IMR-90 (cell line): ENCODE data around the gene LRP11. TPM values are rescaled to one million over a fixed set of nuclear protein-coding genes. Genes with fewer than 3 reads are reported as not detected.

Experiments used
- ATAC-seq: fragments of 200-7000 bp; cut with Tn5 transposase; 2 replicates; pipeline ENCODE4 v1.9.1; 2020; ENCODE audit warnings: low read depth, mild to moderate bottlenecking, moderate library complexity
- BruUV-seq: library from RNA; stranded (reverse); fragments of 400-500 nt; replicated peaks from 2 replicates; lab custom pipeline; 2021; lab: Mats Ljungman, UMichigan
- CTCF ChIA-PET: fragments of 300-600 bp; formaldehyde crosslinking; extraction: SDS; loops from one replicate; lab custom pipeline; 2021; ENCODE audit warnings: antibody characterized with exemption; lab: Yijun Ruan, JAX
- POLR2A ChIA-PET: fragments of 300-600 bp; sonication (Branson Sonifier 250); formaldehyde crosslinking; loops from one replicate; lab custom pipeline; 2022; ENCODE audit warnings: antibody characterized with exemption; ENCODE audit not compliant: unreplicated experiment; lab: Charles Lee
- DNase-seq: peaks from one replicate; pipeline ENCODE4 v3.0.0; 2013
- H2AFZ ChIP-seq: replicated peaks from 2 replicates; pipeline ENCODE3; 2013; ENCODE audit warnings: low read length, mild to moderate bottlenecking; ENCODE audit not compliant: poor library complexity
- H2AK5ac ChIP-seq: 2 replicates; pipeline ENCODE4 v1.6.1; 2013; ENCODE audit warnings: low read depth, low read length, inconsistent platforms
- H2AK9ac ChIP-seq: replicated peaks from 2 replicates; pipeline ENCODE3; 2013; ENCODE audit warnings: mild to moderate bottlenecking, low read depth, low read length, moderate library complexity; ENCODE audit not compliant: poor library complexity
- H2BK120ac ChIP-seq: 2 replicates; pipeline ENCODE4 v1.6.1; 2013; ENCODE audit warnings: low read depth, low read length, inconsistent platforms
- H2BK15ac ChIP-seq: 3 replicates; pipeline ENCODE4 v1.6.1; 2013; ENCODE audit warnings: low read depth, low read length, inconsistent platforms
- H2BK20ac ChIP-seq: 2 replicates; pipeline ENCODE4 v1.6.1; 2013; ENCODE audit warnings: low read depth, mild to moderate bottlenecking, inconsistent platforms, low read length, moderate library complexity
- H2BK5ac ChIP-seq: 2 replicates; pipeline ENCODE4 v1.6.1; 2013; ENCODE audit warnings: mild to moderate bottlenecking, low read depth, low read length, inconsistent platforms; ENCODE audit not compliant: poor library complexity, severe bottlenecking
- H3K14ac ChIP-seq: replicated peaks from 2 replicates; pipeline ENCODE4 v1.6.1; 2013; ENCODE audit warnings: low read depth, low read length, inconsistent platforms
- H3K18ac ChIP-seq: 2 replicates; pipeline ENCODE4 v1.6.1; 2013; ENCODE audit warnings: low read depth, low read length, control low read depth
- H3K23ac ChIP-seq: 2 replicates; pipeline ENCODE4 v1.6.1; 2013; ENCODE audit warnings: low read depth, low read length, inconsistent platforms
- H3K27ac ChIP-seq: 2 replicates; pipeline ENCODE4 v1.5.1; 2013; ENCODE audit warnings: mild to moderate bottlenecking, control low read depth, low read length; ENCODE audit not compliant: insufficient read depth
- H3K27me3 ChIP-seq: 2 replicates; pipeline ENCODE4 v1.6.1; 2013; ENCODE audit warnings: low read length; ENCODE audit not compliant: control insufficient read depth, insufficient read depth
- H3K36me3 ChIP-seq: 2 replicates; pipeline ENCODE4 v1.6.1; 2013; ENCODE audit warnings: low read length, mixed read lengths; ENCODE audit not compliant: control insufficient read depth, insufficient read depth
- H3K4ac ChIP-seq: 2 replicates; pipeline ENCODE4 v1.6.1; 2013; ENCODE audit warnings: low read depth, low read length, inconsistent platforms
- H3K4me1 ChIP-seq: 2 replicates; pipeline ENCODE4 v1.6.1; 2013; ENCODE audit warnings: low read length, mixed read lengths; ENCODE audit not compliant: control insufficient read depth, insufficient read depth
- H3K4me2 ChIP-seq: 2 replicates; pipeline ENCODE4 v1.6.1; 2013; ENCODE audit warnings: low read depth, mild to moderate bottlenecking, control low read depth, low read length, moderate library complexity
- H3K4me3 ChIP-seq: 2 replicates; pipeline ENCODE4 v1.5.1; 2013; ENCODE audit warnings: low read depth, mild to moderate bottlenecking, control low read depth, low read length, moderate library complexity; ENCODE audit not compliant: insufficient read depth
- H3K56ac ChIP-seq: 2 replicates; pipeline ENCODE4 v1.6.1; 2013; ENCODE audit warnings: low read length, inconsistent platforms; ENCODE audit not compliant: insufficient read depth; ENCODE audit errors: extremely low read depth
- H3K79me1 ChIP-seq, 2 experiments: 2 replicates each; pipeline ENCODE4 v1.6.1; 2013; ENCODE audit warnings: low read length in 2 of 2, inconsistent platforms in 1 of 2, low read depth in 1 of 2
- H3K9ac ChIP-seq: 2 replicates; pipeline ENCODE4 v1.6.1; 2013; ENCODE audit warnings: low read depth, low read length, control low read depth
- H3K9me1 ChIP-seq: 2 replicates; pipeline ENCODE4 v1.6.1; 2013; ENCODE audit warnings: low read length, inconsistent platforms; ENCODE audit not compliant: insufficient read depth
- H3K9me3 ChIP-seq: 2 replicates; pipeline ENCODE4 v1.6.1; 2013; ENCODE audit warnings: low read length; ENCODE audit not compliant: control insufficient read depth, insufficient read depth
- H4K20me1 ChIP-seq: 2 replicates; pipeline ENCODE4 v1.6.1; 2013; ENCODE audit warnings: low read length, inconsistent platforms; ENCODE audit not compliant: insufficient read depth
- H4K5ac ChIP-seq: 2 replicates; pipeline ENCODE4 v1.6.1; 2013; ENCODE audit warnings: mild to moderate bottlenecking, low read depth, low read length, control low read depth
- H4K8ac ChIP-seq, 2 experiments: 2 replicates each; pipeline ENCODE4 v1.6.1; 2013; ENCODE audit warnings: low read depth in 2 of 2, low read length in 2 of 2, control low read depth in 1 of 2, inconsistent platforms in 1 of 2
- H4K91ac ChIP-seq: 2 replicates; pipeline ENCODE4 v1.6.1; 2013; ENCODE audit warnings: low read depth, low read length, inconsistent platforms; ENCODE audit not compliant: insufficient read depth
- MXI1 ChIP-seq: IDR thresholded peaks from 2 replicates; pipeline ENCODE4 v1.6.1; 2012; ENCODE audit warnings: low read depth, mild to moderate bottlenecking, low read length, moderate library complexity, borderline replicate concordance
- USF2 ChIP-seq: fragments of 150-350 bp; IDR thresholded peaks from 2 replicates; pipeline ENCODE4 v1.6.1; 2017; ENCODE audit warnings: mild to moderate bottlenecking, antibody characterized with exemption, low read length, low read depth
- WGBS, 2 experiments: methylation state at CpG; one replicate each; pipeline versions ENCODE4 v1.1.5 to v1.1.7; 2013; ENCODE audit warnings: missing lambda C conversion rate in 2 of 2; ENCODE audit not compliant: insufficient read length in 1 of 2; ENCODE audit errors: extremely low coverage in 2 of 2; 5-methylcytosine and 5-hydroxymethylcytosine counted together
- dilution Hi-C: fragments of 300-500 bp; cut with HindIII; formaldehyde crosslinking; loops from one replicate; pipeline ENCODE4 v1.14.3; 2018; ENCODE audit warnings: low sequenced_read_pairs; ENCODE audit not compliant: unreplicated experiment
- in situ Hi-C: fragments of 300-500 bp; cut with MboI; formaldehyde crosslinking; loops from 3 replicates; pipeline ENCODE4 v1.14.3; 2019; ENCODE audit warnings: low sequenced_read_pairs, inconsistent platforms, mixed read lengths
- intact Hi-C: fragments of 100-400 bp; cut with micrococcal nuclease; formaldehyde crosslinking; loops from 2 replicates; pipeline ENCODE4 v1.10.0; 2022
- polyA plus RNA-seq, 3 experiments: library from polyadenylated mRNA; depleted of rRNA; stranded (reverse); fragments of >200 nt; gene quantifications; 2 replicates each; pipeline ENCODE4 v1.2.3, GENCODE V29; 2012; ENCODE audit warnings: low replicate concordance in 1 of 3
- total RNA-seq: library from RNA; depleted of rRNA; stranded (reverse); fragments of >200 nt; gene quantifications from 2 replicates; pipeline ENCODE4 v1.2.3, GENCODE V29; 2012

LRP11 gene
- total and polyA plus RNA-seq, 2 of the 4 experiments (the other 2 are of a cell fraction), result 48.8 to 63.8 TPM

DNA sequence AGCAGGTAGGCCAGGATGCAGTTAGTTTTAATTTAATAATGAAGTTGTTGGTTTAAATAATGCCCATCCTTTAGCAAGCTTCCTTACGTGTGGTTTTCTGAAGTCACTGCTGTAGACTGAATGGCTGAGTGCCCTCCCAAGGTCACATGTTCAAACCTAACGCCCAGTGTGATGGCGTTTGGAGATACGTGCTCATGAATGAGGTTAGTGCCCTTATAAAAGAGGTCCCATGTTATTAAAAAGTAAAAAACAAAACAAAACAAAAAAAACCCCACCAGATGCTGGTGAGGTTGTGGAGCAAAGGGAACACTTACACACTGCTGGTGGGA, 16.3 kb downstream of the LRP11 start:
- dilution Hi-C loops, result no loop called here

More for the DNA sequence above, 16.3 kb downstream of the LRP11 start:
- Histone ChIP-seq H3K27ac (peak overlapping the region; percentile 87), H3K56ac (0 out of 2 replicates have a peak overlapping the region, but pooled peaks have one; percentile 2), H2AK9ac (peak overlapping the region; percentile 74), H3K23ac (peak overlapping the region; percentile 61; the same call in 1 of the 2 replicates), H2BK20ac (peak overlapping the region; percentile 70), H3K9me3 (no peaks in the 10 kb centered on the region), H2BK15ac (peak overlapping the region; percentile 84; the same call in 2 of the 3 replicates), H3K4ac (peak overlapping the region; percentile 82), H4K91ac (peak overlapping the region; percentile 80), H3K9ac (no peak overlapping the region), H3K18ac (peak overlapping the region; percentile 96; the same call in 1 of the 2 replicates), H2AK5ac (peak overlapping the region; percentile 88), H3K4me1 (peaks cover 36% of the 10 kb centered on the region), H3K9me1 (peaks cover 45% of the 10 kb centered on the region), H4K5ac (peak overlapping the region; percentile 52; the same call in 1 of the 2 replicates), H4K8ac (peak overlapping the region in 1 of 2 experiments; percentile 51; a peak in 1 of 4 replicates), H2BK120ac (peak overlapping the region; percentile 87), H4K20me1 (peaks cover 11% of the 10 kb centered on the region), H3K14ac (0 out of 2 replicates have a peak overlapping the region, but pooled peaks have one; percentile 55), H3K4me3 (no peak overlapping the region), H2AFZ (no peak overlapping the region), H2BK5ac (peak overlapping the region; percentile 91), H3K36me3 (peaks cover 7% of the 10 kb centered on the region), H3K27me3 (no peaks in the 10 kb centered on the region), H3K4me2 (0 out of 2 replicates have a peak overlapping the region, but pooled peaks have one; percentile 9), H3K79me1 (peaks cover 32 to 79% of the 10 kb centered on the region in 2 experiments)
- TF ChIP-seq USF2, result peak; percentile 65; the same call in 1 of the 2 replicates
- no peak for TF ChIP-seq MXI1
- ATAC-seq (no peak), DNase-seq (no peak)
- ChIA-PET POLR2A (interaction anchor here (0.6 kb wide), 2 partner anchors 8 to 316 kb away, joined by 3 to 5 read pairs; no protein-coding TSS in a partner anchor), CTCF (interaction anchor here (0.8 to 1.4 kb wide), 3 partner anchors 9 to 16 kb away, joined by 3 read pairs; partner anchors contain the start of gene LRP11)
- no TSS peak for BruUV-seq
- in situ Hi-C loops, result loop anchor here (25.0 kb wide), 1 partner anchor 1214 kb away; no protein-coding TSS in a partner anchor
- WGBS, 2 experiments, result no CpG with 5 or more reads among the region's 4 CpGs
- intact Hi-C loops, result no loop called here
